Stimulated activated CD4-positive, alpha-beta T cell treated with anti-CD3 and anti-CD28 coated beads, Interleukin-12 subunit alpha, Interleukin-12 subunit beta, amount 100 ng/mL, for 4 hours (primary cell): Measurements from ENCODE around the gene KLC3.

Experiments used
- DNase-seq: peaks from one replicate; pipeline ENCODE4 v3.0.0-alpha.2; 2020

The KLC3 gene

DNA sequence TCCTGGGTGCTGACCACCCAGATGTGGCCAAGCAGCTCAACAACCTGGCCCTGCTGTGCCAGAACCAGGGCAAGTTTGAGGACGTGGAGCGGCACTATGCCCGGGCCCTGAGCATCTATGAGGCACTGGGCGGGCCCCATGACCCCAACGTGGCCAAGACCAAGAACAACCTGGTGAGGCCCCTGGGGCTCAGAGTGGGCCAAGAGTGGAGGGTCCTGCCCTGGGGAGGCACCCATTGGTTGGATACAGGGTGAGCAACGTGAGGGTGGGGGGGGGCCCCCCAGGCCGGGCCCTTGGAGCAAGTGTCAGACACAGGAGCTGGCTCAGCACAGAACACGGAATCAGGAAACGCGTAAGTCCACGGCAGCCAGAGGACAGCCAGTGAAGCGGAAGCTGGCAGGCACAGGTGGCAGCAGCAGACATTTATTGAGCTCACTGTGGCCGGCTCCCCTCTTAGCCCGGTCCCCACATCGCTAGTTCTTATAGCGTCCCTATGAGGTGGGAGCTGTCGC, 8.9 kb downstream of the KLC3 start:
- DNase-seq = no peak

DNA sequence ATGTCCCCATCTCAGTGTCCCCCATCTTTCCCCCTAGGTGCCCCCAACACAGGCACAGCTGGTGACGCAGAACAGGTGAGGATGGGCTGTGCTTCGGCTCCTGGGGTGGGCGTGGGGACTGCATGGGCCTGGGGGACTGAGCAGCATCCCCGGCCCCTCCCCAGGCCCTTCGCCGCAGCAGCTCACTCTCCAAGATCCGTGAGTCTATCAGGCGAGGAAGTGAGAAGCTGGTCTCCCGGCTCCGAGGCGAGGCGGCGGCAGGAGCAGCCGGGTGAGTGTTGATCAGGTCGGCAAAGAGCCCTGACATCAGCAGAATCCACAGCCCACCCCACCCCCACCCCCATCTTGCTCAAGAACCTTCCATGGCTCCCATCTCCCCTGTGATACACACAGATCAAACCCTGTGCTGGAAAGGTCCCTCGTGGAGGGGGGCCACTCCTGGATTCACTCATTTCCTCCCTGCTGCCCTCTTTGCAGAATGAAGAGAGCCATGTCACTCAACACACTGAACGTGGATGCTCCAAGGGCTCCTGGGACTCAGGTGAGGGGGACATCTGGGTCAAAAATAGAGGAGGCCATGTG, 10.0 kb downstream of the KLC3 start:
- no peak for DNase-seq

DNA sequence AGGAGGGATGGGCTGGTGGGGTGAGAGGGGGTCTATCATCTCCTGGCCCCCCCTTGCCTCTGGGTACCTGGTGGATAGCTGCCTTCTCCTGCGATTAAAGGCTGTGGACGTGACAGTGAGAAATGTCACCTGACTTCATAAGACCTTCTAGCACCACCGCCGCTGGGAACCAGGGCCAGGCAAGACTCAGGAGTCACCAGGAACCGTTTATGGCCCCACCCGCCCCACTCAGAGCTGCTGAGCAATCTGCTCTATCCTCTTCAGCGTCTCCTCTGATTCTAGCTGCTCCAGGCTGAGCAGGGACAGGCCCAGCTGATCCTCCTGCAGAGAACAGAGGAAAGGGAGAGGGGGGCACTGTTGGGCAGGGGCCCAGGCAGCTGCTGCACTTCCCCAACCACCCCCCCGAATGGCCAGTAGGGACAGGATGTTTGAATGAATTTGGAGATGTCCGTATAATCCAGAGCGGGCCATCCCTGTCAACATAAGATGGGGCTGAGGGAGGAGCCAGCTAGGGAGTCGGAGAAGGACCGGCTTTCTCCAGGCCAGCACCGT, 10.9 kb downstream of the KLC3 start:
- DNase-seq = no peak

DNA sequence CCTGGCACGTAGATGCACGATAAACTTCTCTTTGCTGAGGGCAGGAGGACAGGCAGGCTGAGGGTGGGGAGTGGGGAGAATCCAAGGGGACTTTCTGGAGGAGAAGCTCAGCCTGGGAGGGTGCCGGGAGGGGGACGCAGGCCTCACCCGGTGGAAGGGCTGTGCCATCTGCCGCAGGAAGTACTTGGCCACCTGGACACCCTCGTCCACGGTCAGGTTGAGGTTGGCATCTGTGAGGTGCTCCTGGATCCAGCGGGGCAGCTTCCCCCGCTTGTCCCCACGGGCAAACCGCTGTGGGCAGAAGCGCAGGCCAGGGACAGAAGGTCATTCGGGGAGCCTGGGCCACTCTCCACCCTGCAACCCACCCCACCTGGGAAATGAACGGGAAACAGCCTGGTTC, 11.5 kb downstream of the KLC3 start:
- no peak for DNase-seq

DNA sequence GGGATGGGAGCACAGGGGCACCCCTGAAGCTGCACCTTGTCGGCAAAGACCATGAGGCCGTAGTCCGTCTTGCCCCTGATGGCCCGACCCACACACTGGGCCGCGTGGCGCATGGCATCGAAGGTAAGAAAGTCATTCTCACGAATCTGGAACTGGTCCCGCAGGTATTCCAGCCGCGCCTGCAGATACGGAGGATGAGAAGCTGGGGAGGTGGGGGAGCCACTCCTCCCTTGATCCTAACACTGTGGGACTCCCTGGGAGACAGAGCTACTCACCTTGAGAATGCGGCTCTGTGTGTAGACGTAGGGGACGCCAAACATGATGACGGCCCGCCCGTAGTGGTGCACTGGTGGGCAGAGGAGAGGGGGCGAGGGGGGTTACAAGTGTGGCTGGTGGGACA, 11.9 kb downstream of the KLC3 start:
- DNase-seq = no peak

DNA sequence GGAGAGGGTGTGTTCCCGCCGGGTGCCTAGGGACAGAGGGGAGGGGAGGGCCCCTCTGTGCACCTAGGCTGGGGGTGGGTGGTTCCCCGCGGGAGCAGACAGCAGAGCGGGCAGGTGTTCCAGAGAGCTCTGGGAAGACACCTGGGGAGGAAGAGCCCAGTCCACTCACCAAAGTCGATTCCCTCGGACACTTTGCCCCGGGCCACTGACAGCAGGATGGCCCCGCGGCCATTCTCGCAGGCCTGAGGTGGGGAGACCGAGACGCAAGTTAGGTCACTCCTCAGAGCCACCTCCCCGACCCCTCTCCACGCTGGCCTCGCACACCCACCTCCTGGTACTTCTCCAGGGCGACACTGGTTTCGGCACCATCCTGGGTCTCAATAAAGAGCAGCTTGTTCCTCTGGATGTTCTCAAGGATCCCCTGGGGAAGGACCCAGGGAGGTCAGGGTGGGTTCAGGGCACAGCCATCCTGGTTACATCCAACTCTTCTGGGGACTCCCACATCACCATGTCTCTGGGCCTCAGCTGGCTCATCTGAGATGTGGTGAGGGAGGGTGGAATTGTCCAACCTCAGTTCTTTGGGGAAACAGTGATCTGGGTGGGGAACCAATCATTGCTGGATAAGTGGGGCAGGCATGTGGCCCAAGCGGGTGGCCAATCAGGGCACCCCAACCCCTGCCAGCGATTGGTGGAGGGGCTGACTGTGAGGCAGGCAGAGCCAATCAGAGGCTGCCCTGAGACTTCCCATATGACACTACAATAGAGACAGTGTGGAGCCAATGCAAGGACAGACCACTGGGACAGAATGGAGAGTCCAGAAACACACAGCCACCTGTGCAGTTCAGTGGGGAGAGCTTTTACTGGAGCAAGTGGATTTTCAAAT, 12.6 kb downstream of the KLC3 start:
- no peak for DNase-seq

DNA sequence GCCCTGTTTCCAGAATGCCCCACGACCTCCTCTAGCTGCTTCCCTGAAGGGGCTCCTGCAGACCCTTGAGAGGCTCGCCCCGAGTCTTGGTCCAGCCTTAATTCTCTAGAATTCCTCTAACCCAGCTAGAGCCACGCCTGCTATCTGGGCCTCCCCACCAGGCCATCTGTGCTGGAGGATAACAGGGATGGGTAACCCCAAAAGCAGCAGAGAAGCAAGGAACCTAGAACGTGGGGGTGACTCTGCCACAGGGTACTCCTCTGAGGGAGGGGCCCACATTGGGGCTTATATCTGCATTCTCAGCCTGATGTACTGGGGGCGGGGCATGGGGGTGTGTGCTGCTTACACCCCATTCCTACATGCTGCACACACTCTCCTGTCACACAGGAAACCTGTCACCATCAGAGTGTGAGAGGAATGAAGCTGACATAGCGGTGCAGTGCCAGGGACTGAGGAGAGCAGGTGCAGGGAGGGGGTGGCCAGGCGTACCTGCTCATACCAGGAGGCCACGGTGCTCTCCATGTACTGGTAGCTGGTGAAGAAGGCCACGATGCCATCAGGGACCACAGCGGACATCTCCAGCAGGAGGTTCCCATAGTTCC, 13.8 kb downstream of the KLC3 start:
- no peak for DNase-seq

DNA sequence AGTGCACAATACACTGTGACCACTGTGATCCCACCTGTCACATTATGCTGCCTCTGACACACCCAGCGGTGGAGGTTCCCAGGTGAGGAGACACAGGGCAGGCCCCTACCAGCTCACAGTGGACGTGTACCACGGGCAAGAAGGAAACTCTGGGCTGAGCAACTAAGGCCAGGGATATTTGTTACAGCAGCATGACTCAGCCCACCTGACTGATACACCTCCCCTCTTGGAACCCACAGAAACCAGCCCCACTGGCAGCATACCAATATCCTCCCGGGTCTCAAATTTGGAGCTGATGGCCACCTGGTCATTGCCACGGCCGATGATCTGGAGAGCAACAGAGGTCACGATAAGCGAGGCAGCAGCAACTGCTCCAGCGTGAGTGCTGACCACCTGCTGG, 14.9 kb downstream of the KLC3 start:
- no peak for DNase-seq

DNA sequence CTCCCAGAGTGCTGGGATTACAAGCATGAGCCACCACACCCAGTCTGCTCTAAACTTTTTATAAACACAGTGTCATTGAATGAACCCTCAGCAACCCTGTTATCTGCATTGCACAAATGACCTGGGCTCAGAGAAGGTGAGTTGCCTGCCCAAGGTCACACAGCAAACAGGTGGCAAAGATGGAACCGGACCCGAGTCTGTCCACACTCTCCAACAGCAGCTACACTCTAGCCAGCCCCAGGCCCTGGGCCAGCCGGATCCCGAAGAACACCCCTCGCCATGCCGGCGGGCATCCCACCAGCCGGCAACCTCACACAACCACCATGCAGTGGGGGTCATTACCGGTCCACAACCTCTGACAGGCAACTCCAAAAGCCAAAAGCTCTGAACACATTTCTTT, 15.4 kb downstream of the KLC3 start:
- no peak for DNase-seq

DNA sequence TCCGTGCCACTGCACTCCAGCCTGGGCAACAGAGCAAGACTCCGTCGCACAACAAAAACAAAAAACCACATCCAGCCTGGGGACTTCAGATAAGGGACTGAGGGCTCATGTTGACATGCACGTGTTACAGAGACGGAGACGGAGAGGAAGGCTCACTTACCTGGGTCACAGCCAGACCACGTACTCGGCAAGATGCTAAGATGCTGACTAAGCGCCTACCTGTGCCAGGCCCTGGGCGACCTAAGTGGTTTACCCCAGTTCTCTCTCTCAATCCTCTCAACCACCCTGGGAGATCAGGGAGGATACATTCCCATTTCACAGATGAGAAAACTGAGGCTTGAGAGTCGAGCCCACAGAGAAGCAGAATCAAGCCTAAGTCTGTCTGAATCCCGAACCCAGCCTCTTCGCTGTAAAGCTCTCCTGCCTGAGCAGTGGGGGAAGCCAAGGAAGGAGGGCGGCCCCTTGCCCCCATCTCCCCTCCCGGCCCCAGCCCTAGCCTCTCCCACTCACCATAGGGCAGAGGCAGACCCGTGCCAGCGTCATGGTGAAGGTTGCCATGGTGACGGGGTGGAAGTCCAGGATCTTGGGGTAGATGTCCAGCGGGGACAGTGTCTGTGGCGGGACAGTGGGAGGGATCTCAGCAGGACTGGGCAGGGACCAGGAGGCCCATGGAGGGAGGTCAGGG, 16.4 kb downstream of the KLC3 start:
- no peak for DNase-seq

DNA sequence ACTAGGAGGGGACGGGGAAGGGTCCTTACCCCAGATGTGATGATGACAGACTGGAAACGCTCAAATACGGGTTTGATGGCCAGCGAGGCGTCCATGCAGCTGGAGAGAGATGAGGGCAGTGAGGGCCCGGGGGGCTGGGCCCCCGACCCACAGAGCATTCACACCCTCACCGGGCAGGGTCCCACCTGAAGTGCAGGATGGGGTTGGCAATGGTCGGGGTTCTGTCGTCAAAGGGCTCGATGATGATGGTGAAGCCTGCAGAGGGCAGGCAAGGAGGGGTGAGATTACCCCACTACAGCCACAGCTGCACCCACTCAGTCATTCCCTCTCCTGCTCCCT, 16.9 kb downstream of the KLC3 start:
- no peak for DNase-seq

DNA sequence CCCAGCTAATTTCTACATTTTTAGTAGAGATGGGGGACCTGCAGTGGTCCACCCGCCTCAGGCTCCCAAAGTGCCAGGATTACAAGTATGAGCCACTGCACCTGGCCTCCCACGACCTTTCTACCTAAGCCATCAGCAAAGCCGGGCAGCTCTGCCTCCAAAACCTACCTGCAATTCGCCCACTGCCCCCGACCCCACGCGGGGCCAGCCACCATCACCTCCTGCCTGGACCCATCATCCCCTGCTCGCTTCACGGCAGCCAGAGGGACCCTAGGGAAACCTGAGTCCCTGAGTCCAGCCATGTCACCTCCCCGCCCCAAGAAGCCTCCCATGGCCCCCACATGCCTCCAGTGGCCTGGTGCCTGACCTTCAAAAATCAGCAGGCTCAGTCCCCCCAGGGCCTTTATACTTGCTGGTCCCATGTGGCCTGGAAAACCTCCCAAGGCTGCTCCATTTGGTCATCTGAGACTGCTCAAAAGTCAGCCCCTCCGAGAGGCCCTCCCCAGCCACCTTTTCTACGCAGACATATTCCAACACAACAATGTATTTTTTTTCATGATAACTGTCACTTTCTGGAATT, 17.8 kb downstream of the KLC3 start:
- no peak for DNase-seq

DNA sequence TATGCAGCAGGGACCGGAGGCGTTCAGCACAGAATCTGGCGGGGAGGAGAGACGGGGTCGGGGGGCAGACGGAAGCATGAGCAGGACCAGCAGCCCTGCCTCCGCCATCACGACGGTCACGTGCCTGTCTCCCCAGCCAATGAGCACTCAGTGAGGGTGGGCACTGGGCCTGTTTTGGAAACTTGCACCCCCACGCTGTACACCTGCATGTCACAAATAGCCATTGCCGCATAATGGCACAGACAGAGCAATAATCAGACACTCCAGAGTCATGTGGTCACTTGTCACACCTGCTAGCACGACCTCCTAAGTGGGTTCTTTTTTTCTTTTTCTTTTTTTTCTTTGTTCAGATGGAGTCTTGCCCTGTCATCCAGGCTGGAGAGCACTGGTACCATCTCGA, 21.1 kb downstream of the KLC3 start:
- DNase-seq = no peak

DNA sequence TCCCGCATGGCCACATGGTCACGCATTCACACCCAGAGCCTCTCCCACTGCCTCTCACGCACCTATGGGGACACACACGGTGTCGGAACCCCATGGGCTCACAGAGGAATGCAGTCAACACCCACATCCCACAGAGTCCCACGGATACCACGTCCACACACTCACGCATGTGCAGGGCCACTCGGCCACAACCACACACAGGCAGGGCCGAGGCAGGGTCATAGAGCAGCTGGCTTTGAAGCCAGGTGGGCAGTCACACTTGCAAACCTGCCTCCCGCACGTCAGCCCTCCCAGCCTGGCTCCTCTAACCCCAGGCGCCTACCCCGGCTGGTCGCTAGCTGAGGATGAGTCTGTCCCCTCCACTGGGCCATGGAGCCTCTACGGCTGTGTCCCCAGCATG, 21.7 kb downstream of the KLC3 start:
- DNase-seq = no peak

DNA sequence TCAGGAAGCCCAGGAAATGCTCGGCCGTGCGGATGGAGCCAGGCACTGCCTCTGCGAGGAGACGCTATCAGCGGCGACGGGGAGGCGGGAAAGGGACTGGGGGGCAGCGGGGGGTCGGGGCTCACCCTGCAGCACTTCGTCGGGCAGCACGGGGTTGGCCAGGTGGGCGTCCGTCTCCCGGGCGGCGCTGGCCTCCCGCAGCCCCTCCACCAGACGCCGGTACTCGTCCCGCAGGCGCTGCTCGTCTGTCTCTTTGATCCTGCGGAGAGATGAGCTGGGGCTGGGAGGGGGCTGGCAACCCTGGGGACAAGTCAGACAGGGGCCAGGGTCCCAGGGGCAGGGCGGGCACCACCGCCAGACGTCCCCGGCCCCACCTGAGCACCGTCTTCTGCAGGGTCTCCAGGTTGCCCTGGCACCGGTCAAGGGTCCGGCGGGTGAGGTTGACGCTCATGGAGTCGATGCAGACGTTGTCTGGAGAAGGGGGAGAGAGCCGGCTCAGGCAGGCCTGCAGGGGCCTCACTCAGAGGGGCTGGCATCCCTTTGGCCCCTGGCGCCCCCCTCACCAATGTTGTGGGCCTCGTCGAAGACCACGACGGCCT, 23.4 kb downstream of the KLC3 start:
- no peak for DNase-seq

DNA sequence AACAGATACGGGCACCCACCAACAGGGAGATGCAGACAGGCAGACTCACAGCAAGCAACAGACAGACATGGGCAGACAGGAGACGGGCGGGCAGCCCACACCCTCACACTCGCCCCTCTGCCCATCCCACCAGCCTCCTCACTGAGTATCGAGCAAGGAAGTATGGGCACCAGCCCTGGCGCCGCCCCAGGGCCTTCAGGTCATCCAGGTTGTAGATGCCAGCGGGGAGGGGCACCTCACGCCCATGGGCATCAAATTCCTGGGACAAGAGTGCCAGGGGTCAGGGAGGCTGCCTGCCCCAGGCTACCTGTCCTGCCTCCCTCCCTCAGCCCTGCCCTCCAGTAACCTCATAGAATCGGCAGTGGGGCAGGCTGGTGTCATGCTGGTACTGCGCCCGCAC, 24.1 kb downstream of the KLC3 start:
- no peak for DNase-seq

DNA sequence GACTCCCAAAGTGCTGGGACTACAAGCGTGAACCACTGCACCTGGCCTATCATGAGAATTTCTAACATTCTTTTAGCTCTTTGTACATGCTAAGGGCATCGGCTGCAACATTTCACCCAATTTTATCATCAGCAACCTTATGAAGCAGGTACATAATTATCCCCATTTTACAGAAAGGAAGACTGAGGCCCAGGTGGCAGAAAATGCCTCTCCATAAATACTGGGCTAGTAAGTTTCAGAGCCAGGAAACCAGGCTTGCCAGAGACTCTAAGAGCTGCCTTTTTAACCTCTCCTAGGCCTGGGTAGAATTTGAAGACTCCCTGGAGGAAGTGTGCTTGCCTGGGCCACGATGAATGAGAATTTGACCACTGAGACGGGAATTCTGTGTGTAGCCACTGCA, 27.6 kb downstream of the KLC3 start:
- no peak for DNase-seq

DNA sequence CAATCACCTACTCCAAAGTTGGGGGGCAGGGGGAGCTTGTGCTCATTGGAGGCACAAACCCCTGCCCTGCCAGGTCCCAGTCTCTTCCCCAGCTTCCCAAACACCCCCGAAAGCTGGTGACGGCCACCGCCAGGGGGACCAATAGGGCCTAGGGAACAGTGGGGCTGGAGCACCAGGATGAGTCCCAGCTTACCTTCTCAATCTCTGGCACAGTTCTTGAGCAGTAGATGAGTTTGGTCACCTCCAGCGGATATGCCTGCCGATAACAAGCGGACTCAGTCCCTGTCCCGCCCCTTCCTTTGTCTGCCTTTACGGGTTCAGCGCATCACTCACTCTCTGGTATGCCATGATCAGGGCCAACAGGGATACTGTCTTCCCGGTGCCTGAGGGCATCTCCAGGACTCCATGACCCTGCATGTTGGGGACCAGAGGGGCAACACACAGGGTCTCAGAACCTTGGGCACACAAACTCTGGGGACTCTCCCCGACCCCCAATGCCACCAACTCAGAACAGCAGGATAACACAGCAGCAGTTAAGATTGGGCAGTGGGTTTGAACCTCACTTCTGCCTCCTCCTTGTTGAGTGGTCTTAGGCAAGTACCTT, 28.3 kb downstream of the KLC3 start:
- DNase-seq = no peak

DNA sequence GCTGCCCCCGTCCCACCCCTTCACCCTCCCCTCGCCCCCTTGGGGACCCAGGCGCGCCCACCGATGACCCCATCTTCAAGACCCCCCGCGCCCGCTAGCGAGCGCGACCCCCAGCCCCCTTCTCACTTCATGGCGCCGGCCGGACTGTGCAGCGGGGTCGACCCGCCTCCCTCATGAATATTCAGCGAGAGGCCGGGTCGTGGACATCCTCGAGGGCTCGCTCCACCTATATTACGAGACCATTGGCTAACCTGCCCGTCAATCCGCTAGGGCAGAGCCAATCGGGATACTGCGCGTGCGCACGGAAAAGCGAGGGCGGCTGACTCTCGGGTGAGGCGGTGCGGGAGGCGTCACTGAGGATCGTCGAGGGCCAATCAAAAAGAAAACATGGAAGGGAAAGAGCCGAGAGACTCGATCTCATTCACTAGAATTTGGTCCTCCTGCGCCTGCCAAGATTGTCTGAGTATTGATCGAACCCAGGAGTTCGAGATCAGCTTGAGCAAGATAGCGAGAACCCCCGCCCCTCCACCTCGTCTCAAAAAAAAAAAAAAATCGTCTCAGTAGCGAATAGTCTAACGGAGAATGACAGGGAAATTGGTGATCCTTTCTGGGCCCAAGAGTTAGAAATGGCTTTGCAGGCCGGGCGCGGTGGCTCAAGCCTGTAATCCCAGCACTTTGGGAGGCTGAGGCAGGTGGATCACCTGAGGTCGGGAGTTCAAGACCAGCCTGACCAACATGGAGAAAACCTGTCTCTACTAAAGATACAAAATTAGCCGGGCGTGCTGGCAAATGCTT, 30.1 kb downstream of the KLC3 start, which contains the start of gene ERCC2:
TSS of gene ERCC2 (minus strand) at position 164 of the 795 bp plus-strand sequence. CDS start at position 131, 33 bp downstream.
- DNase-seq = peak; percentile 99

DNA sequence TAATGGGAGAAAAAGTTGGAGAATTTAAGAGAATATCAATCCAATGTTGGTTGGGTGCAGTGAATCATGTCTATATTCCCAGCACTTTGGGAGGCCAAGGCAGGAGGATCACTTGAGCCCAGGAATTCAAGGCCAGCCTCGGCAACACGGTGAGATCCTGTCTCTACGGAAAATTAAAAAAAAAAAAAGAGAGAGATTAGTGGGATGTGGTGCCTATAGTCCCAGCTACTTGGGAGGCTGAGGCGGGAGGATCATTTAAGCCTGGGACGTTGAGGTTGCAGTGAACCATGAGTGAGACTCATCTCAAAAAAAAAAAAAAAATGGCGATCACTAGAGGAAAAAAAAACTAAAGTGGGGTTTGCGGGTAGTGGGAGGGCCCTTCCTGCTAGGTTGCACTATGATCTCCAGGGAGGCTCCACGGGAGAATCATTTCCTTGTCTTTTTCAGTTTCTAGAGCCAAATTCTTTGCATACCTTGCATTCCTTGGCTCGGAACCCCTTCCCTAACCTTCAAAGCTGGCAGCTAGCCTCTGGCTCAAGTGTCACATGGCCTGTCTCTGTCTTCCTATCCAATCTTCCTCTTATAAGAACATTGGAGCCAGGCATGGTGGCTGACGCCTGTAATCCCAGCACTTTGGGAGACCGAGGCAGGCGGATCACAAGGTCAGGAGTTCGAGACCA, 35.6 kb downstream of the KLC3 start:
- DNase-seq = no peak
